ENCODE measurements around the gene C2orf92. TPM values are rescaled to one million over a fixed set of nuclear protein-coding genes. Genes with fewer than 3 reads are reported as not detected.

C2orf92 gene
- total RNA-seq, 4 donors from 2014 or later, result 8.6 to 23.7 (median 12.2) TPM

DNA sequence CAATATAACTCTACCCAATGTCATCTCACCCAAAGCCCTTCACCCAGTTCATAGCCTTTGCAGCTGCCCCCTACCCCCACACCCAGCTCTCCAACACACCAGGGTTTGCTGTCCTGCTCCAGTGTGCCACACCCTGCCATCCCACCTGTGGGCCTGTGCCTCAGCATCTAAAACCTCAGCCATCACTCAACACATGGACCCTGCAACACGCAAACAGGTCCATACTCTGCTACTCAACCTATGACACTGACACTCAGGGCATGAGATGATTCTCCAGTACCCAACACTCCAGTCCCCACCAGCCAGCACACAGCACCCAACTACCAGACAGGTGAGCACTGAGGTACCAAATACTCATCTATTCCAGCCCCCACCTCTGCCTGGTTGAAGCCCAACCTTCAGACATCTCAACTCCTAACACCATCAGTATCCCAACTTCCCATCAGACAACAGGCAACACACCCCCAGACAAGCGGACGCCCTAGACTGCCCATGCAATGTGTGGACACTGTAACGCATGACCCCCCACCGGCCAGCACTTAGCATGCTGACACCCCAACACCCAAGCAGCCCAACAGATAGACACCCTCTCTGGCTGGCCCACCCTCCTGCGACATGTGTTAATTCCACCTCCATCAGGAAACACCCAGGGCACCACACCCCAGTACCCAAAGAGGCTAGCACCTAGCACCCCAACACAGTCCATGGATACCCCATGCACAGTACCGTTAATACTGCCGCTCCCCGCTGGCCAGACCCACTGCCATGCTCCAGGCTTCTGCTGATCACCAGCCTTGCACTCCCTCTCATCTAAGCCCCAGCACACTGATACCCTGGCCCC is 68.9 kb downstream of the C2orf92 start:
- TF ChIP-seq, protein P1, sequence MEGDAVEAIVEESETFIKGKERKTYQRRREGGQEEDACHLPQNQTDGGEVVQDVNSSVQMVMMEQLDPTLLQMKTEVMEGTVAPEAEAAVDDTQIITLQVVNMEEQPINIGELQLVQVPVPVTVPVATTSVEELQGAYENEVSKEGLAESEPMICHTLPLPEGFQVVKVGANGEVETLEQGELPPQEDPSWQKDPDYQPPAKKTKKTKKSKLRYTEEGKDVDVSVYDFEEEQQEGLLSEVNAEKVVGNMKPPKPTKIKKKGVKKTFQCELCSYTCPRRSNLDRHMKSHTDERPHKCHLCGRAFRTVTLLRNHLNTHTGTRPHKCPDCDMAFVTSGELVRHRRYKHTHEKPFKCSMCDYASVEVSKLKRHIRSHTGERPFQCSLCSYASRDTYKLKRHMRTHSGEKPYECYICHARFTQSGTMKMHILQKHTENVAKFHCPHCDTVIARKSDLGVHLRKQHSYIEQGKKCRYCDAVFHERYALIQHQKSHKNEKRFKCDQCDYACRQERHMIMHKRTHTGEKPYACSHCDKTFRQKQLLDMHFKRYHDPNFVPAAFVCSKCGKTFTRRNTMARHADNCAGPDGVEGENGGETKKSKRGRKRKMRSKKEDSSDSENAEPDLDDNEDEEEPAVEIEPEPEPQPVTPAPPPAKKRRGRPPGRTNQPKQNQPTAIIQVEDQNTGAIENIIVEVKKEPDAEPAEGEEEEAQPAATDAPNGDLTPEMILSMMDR (IDR thresholded peaks at IDR 0.05; ENCODE audit: low read depth), result no peak

DNA sequence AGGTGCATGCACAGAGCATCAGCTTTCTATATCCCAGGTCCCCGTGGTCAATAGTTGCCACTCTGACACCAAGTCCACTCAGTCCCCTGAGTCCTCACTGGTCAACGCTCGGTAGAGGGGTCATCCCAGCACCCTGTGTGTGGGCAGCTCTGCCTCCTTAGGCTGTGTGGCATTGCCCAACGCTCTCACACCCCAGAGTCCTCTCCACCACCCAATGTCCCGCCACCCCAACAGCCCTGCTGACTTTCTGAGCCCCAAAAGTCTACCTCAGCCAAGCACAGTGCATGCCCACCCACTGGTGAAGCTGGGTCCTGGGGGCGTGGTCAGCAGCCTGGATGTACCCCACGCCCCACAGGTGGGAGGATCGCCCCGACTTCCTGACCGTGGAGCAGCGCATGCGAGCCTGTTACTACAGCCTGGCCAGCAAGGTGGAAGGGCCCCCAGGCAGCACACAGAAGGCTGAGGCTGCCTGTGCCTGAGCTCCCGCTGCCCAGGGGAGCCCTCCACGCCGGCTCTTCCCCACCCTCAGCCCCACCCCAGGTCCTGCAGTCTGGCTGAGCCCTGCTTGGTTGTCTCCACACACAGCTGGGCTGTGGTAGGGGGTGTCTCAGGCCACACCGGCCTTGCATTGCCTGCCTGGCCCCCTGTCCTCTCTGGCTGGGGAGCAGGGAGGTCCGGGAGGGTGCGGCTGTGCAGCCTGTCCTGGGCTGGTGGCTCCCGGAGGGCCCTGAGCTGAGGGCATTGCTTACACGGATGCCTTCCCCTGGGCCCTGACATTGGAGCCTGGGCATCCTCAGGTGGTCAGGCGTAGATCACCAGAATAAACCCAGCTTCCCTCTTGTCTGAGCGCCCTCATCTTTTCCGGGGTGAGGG is 69.7 kb downstream of the C2orf92 start:
- TF ChIP-seq, protein P1 (IDR thresholded peaks at IDR 0.05; ENCODE audit: low read depth), result no peak

DNA sequence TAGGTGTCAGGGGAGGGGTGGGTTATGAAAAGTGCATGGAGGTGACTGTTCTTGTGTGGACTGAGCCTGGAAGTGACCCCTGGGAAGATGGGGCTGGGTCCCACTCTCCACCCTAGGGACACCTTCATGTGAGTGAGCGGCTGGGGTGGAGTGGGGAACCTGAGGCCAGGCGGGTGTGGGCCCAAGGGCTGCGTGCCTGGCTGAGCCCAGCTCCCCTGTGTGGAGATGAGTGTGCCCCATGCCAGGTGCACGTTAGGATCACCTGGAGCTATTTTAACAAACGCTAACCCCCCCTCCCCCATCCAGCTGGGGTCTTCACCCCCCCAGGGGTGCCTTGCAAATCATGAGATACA is 70.4 kb downstream of the C2orf92 start:
- TF ChIP-seq, protein P1 (IDR thresholded peaks at IDR 0.05; ENCODE audit: low read depth), result no peak

DNA sequence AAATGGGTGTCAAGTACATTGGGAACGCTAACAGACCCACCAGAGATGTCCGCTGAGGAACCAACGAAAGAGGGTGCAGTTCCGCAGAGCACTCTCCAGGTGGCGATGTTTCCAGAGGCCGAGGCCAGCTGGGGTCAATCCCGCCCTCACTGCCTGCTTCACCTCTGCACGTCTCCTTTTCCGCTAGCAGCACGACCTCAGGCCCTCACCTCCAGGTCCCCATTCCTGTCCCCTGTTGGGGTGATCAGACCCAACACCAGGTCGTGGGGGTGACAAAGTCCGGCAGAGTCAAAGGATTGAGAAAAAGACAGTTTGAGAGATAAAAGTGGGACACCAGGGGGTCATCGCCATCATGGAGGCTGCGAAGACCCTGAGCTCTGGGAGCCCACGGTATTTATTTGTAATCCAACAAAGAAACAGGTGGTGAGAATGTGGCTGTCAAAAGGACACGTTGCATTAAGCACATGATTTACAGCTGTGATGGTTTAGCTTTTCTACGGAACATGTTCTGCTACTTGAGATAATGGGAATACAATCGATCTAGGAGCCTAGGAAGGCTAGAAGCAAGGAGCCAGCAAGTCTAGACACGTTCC is 71.2 kb downstream of the C2orf92 start:
- TF ChIP-seq, protein P1 (IDR thresholded peaks at IDR 0.05; ENCODE audit: low read depth), result no peak

DNA sequence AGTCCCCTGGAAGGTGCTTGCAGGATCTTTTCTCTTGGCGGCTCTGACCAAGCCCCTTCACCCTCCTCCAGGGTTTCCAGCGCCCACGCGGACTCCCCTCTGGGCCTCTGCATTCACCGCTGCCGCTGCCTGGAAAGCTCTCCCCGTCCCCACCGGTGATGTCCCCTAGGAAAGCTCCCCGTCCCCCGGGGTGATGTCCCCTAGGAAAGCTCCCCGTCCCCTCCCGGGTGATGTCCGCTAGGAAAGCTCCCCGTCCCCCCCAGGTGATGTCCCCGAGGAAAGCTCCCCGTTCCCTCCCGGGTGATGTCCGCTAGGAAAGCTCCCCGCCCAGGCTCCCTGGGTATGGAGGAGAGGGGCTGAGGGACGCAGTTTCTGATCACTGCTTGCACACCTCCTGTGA is 71.7 kb downstream of the C2orf92 start:
- TF ChIP-seq, protein P1 (IDR thresholded peaks at IDR 0.05; ENCODE audit: low read depth), result no peak

DNA sequence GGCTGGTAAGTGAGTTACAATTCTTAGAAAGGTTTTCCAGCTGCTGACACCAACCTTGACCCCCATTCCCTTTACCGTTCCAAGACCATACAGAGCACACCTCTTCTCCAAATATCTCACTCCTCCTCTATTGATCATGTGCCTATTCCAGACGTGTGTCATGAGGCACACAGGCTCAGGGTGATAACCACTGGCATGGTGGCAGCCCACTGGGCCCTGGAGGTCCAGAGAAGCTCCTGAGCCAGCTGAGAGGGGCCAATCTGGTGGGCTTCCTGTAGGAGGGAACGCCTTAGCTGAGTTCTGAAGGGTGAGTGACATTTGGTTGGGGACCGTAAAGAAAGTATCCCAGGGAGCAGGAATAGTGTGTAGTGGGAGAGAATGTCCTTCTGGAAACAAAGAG is 72.2 kb downstream of the C2orf92 start:
- TF ChIP-seq, protein P1 (IDR thresholded peaks at IDR 0.05; ENCODE audit: low read depth), result no peak

DNA sequence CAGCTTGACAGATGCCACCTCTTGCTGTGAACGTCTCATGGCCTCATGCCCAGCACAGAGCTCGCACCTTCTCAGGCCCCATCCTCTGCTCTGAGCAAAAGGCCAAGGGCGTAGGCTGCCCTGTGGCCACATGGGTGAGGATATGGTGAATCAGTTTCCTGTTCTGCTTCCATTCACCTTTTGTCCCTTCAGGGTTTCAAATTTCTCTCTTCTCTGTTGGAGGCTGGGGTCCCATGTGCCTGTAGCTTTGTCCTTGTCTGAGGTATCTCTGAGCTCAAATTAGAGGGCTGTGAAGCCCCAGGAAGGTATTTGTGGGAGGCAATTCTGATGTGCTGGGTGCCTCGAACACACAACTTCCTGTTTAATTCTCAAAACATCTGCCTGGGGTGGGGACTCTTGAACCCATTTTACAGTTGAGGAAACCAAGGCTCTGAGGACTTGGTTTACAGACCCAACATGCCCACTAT is 72.9 kb downstream of the C2orf92 start:
- TF ChIP-seq, protein P1 (IDR thresholded peaks at IDR 0.05; ENCODE audit: low read depth), result no peak

Data from subcutaneous adipose tissue (tissue), 4 donors.